Measurements from ENCODE around the gene CSNK1A1L. TPM values are rescaled to one million over a fixed set of nuclear protein-coding genes. Genes with fewer than 3 reads are reported as not detected.

The CSNK1A1L gene
- not detected for total RNA-seq

DNA sequence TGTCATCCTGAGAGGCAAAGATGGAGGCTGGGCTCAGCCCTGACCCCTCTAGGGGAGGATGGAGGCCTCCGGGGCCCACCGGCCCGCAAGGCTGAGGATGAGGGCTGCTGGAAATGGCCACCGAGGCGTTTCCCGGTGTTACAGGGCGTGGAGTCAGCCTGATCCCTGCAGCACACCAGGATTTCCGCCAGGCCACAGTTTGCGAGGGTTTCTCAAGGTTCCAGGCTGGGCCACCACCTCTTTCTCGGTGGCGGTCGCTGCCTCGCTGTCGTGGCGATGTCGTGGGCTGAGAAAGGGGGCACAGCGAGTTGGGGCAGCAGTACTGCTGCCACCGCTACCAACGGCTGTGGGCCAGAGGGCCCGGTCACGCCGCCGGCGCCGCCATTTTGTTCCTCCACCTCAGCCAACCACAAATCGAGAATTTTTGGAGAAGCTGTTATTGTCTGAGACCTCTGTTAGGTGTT, at the start of gene CSNK1A1L:
Gene CSNK1A1L (minus strand): TSS at position 414 of the 464 bp plus-strand sequence. CDS start 408 bp downstream, at position 6.

GRCh38 chr13:37058910-37059847, 46.3 kb downstream of the CSNK1A1L start, which contains the start of gene SUPT20H:
SUPT20H (minus strand) TSS chr13:37059688; CDS start chr13:37051490, 8,198 bp downstream.

Other genes with a start within 250 kb of the CSNK1A1L start
- 14.4 TPM for gene SMAD9, start 185.4 kb downstream of the CSNK1A1L start, total RNA-seq
- 20.7 TPM for gene ALG5, start 106.3 kb downstream of the CSNK1A1L start, total RNA-seq
- 47.0 TPM for gene EXOSC8, start 104.9 kb downstream of the CSNK1A1L start, total RNA-seq
- 132 TPM for gene SUPT20H, start 46.0 kb downstream of the CSNK1A1L start, total RNA-seq

Measured in parietal lobe (tissue), 1 donor.